ENCODE results near the gene ASCC1. TPM values are rescaled to one million over a fixed set of nuclear protein-coding genes. Genes with fewer than 3 reads are reported as not detected.

Gene ASCC1
- total RNA-seq, 1 experiment from 2014 or later, result 40.2 TPM

GRCh38 chr10:72253578-72253977 lies 37.5 kb upstream of the ASCC1 start:
- intact Hi-C loops (cut with micrococcal nuclease; ENCODE audit: unreplicated experiment), result no loop called here
- ChIA-PET POLR2A (ENCODE audit: low non-redundant PET) (no interaction called here), CTCF (no interaction called here)
- Histone ChIP-seq H3K27ac (ENCODE audit: low read depth, low read length, poor library complexity, severe bottlenecking) (no peak overlapping the region), H3K4me1 (ENCODE audit: insufficient read depth, low read length, poor library complexity, severe bottlenecking) (peaks cover 23% of the 10 kb centered on the region), H3K27me3 (replicated peaks; ENCODE audit: insufficient read depth, low read depth, low read length, poor library complexity) (no peaks in the 10 kb centered on the region), H3K9me3 (ENCODE audit: low read depth, low read length, poor library complexity, severe bottlenecking) (no peaks in the 10 kb centered on the region), H3K4me3 (ENCODE audit: low read depth, low read length, poor library complexity, severe bottlenecking) (no peak overlapping the region), H3K36me3 (ENCODE audit: insufficient read depth, low read length, poor library complexity, severe bottlenecking) (no peaks in the 10 kb centered on the region)
- no TSS peak for BruUV-seq (replicated peaks)
- TF ChIP-seq EZH2 (IDR thresholded peaks at IDR 0.05; ENCODE audit: borderline replicate concordance, low read depth, low read length, poor library complexity, severe bottlenecking) (no peak), CTCF (conservative IDR thresholded peaks at IDR 0.05; ENCODE audit: low read depth, low read length) (no peak)
- DNase-seq (ENCODE audit: low spot score), result no peak

GRCh38 chr10:72252972-72253371 lies 36.9 kb upstream of the ASCC1 start:
- Histone ChIP-seq H3K36me3 (ENCODE audit: insufficient read depth, low read length, poor library complexity, severe bottlenecking) (no peaks in the 10 kb centered on the region), H3K9me3 (ENCODE audit: low read depth, low read length, poor library complexity, severe bottlenecking) (no peaks in the 10 kb centered on the region), H3K4me1 (ENCODE audit: insufficient read depth, low read length, poor library complexity, severe bottlenecking) (peaks cover 25% of the 10 kb centered on the region), H3K4me3 (ENCODE audit: low read depth, low read length, poor library complexity, severe bottlenecking) (no peak overlapping the region), H3K27ac (ENCODE audit: low read depth, low read length, poor library complexity, severe bottlenecking) (no peak overlapping the region), H3K27me3 (replicated peaks; ENCODE audit: insufficient read depth, low read depth, low read length, poor library complexity) (no peaks in the 10 kb centered on the region)
- no TSS peak for BruUV-seq (replicated peaks)
- CTCF ChIA-PET, result no interaction called here
- no peak for DNase-seq (ENCODE audit: low spot score)
- intact Hi-C loops (cut with micrococcal nuclease; ENCODE audit: unreplicated experiment), result no loop called here
- TF ChIP-seq EZH2 (IDR thresholded peaks at IDR 0.05; ENCODE audit: borderline replicate concordance, low read depth, low read length, poor library complexity, severe bottlenecking) (no peak), CTCF (conservative IDR thresholded peaks at IDR 0.05; ENCODE audit: low read depth, low read length) (no peak)
- POLR2A ChIA-PET (ENCODE audit: low non-redundant PET), result no interaction called here

GRCh38 chr10:72251635-72252034 lies 35.6 kb upstream of the ASCC1 start:
- no peak overlapping the region for H3K4me3 ChIP-seq (ENCODE audit: low read depth, low read length, poor library complexity, severe bottlenecking)
- CTCF ChIA-PET, result interaction anchor here (0.7 kb wide), 1 partner anchor 360 kb away, joined by 4 read pairs; no protein-coding TSS in a partner anchor
- no TSS peak for BruUV-seq (replicated peaks)
- no peaks in the 10 kb centered on the region for H3K27me3 ChIP-seq (replicated peaks; ENCODE audit: insufficient read depth, low read depth, low read length, poor library complexity)
- H3K4me1 ChIP-seq (ENCODE audit: insufficient read depth, low read length, poor library complexity, severe bottlenecking), result peaks cover 20% of the 10 kb centered on the region
- intact Hi-C loops (cut with micrococcal nuclease; ENCODE audit: unreplicated experiment), result no loop called here
- TF ChIP-seq CTCF (conservative IDR thresholded peaks at IDR 0.05; ENCODE audit: low read depth, low read length) (no peak), EZH2 (IDR thresholded peaks at IDR 0.05; ENCODE audit: borderline replicate concordance, low read depth, low read length, poor library complexity, severe bottlenecking) (no peak)
- no peak for DNase-seq (ENCODE audit: low spot score)
- no peak overlapping the region for H3K27ac ChIP-seq (ENCODE audit: low read depth, low read length, poor library complexity, severe bottlenecking)
- POLR2A ChIA-PET (ENCODE audit: low non-redundant PET), result no interaction called here
- H3K9me3 ChIP-seq (ENCODE audit: low read depth, low read length, poor library complexity, severe bottlenecking), result no peaks in the 10 kb centered on the region
- no peaks in the 10 kb centered on the region for H3K36me3 ChIP-seq (ENCODE audit: insufficient read depth, low read length, poor library complexity, severe bottlenecking)
